Measurements from ENCODE around the gene CAMTA1. TPM values are rescaled to one million over a fixed set of nuclear protein-coding genes. Genes with fewer than 3 reads are reported as not detected.
"Not testable (repeated sequence)": the region's sequence is repeated elsewhere in the genome, so short reads cannot be mapped to it uniquely, and the experiment has no call there.

The CAMTA1 gene
- total RNA-seq, 1 donor from 2014 or later: 81.6 TPM

GRCh38 chr1:6914706-6915105 lies 129.5 kb downstream of the CAMTA1 start:
- Mint-ChIP-seq H3K27ac (ENCODE audit: unreplicated experiment) (no peak overlapping the region), H3K4me1 (ENCODE audit: unreplicated experiment) (peaks cover 9% of the 10 kb centered on the region), H3K36me3 (ENCODE audit: unreplicated experiment) (no peaks in the 10 kb centered on the region), H3K27me3 (ENCODE audit: unreplicated experiment) (no peaks in the 10 kb centered on the region), H3K9me3 (ENCODE audit: unreplicated experiment) (peaks cover 5% of the 10 kb centered on the region), H3K4me3 (ENCODE audit: unreplicated experiment) (no peak overlapping the region)
- DNase-seq (ENCODE audit: extremely low spot score, unreplicated experiment): no peak
- TF ChIP-seq CTCF (IDR thresholded peaks at IDR 0.05): no peak

DNA sequence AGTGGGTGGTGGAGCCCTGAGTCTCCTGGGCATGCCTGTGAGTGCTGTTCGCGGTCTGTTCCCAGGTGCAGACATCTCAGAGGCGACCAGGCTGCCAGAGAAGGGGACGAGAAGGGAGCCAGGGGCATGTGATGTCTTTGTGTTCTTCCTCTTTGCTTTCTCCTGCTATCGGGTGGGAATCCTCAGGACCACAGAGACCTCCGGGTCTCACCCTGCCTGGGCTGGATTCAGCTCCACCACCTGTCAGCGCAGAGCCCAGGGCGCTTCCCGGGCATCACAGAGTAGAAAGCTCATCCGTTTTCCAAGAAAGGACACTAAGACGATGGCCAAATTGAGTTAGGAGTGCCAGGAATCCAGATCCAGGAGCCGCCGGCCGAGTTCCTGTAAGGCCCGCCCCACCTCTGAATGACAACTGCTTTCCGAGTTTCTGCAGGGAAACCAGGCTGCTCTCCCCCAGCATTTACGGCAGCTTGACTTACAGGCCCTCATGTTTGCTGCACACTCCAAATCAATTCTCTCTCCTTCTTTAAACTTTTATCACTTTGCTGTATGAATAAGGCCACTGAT lies 130.8 kb downstream of the CAMTA1 start:
- H3K36me3 Mint-ChIP-seq (ENCODE audit: unreplicated experiment): no peaks in the 10 kb centered on the region
- H3K27me3 Mint-ChIP-seq (ENCODE audit: unreplicated experiment): no peaks in the 10 kb centered on the region
- DNase-seq (ENCODE audit: extremely low spot score, unreplicated experiment): no peak
- peaks cover 8% of the 10 kb centered on the region for H3K9me3 Mint-ChIP-seq (ENCODE audit: unreplicated experiment)
- no peak for TF ChIP-seq CTCF (IDR thresholded peaks at IDR 0.05)
- H3K27ac Mint-ChIP-seq (ENCODE audit: unreplicated experiment): no peak overlapping the region
- peaks cover 9% of the 10 kb centered on the region for H3K4me1 Mint-ChIP-seq (ENCODE audit: unreplicated experiment)
- no peak overlapping the region for H3K4me3 Mint-ChIP-seq (ENCODE audit: unreplicated experiment)

DNA sequence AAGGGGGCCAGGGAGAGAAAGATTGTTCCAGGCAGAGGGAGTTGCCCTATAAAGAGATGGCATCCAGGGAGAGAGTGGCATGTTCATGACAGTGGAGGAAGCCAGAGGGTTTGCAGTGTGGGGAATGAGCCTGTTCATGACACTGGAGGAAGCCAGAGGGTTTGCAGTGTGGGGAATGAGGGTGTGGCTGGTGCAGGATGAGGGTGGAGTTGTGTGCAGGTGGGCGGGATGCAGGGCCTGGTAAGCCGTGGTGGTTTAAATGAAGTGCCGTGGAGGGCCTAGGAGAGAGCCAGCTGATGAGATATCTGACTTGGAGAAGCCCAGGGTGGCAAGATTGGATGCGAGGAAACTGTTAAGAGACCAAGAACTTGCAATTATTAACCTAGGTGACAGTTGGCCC lies 131.8 kb downstream of the CAMTA1 start:
- Mint-ChIP-seq H3K36me3 (ENCODE audit: unreplicated experiment) (no peaks in the 10 kb centered on the region), H3K4me3 (ENCODE audit: unreplicated experiment) (no peak overlapping the region), H3K9me3 (ENCODE audit: unreplicated experiment) (peaks cover 15% of the 10 kb centered on the region), H3K4me1 (ENCODE audit: unreplicated experiment) (peaks cover 6% of the 10 kb centered on the region), H3K27me3 (ENCODE audit: unreplicated experiment) (peaks cover 1% of the 10 kb centered on the region), H3K27ac (ENCODE audit: unreplicated experiment) (no peak overlapping the region)
- no peak for DNase-seq (ENCODE audit: extremely low spot score, unreplicated experiment)
- TF ChIP-seq CTCF (IDR thresholded peaks at IDR 0.05): no peak

DNA sequence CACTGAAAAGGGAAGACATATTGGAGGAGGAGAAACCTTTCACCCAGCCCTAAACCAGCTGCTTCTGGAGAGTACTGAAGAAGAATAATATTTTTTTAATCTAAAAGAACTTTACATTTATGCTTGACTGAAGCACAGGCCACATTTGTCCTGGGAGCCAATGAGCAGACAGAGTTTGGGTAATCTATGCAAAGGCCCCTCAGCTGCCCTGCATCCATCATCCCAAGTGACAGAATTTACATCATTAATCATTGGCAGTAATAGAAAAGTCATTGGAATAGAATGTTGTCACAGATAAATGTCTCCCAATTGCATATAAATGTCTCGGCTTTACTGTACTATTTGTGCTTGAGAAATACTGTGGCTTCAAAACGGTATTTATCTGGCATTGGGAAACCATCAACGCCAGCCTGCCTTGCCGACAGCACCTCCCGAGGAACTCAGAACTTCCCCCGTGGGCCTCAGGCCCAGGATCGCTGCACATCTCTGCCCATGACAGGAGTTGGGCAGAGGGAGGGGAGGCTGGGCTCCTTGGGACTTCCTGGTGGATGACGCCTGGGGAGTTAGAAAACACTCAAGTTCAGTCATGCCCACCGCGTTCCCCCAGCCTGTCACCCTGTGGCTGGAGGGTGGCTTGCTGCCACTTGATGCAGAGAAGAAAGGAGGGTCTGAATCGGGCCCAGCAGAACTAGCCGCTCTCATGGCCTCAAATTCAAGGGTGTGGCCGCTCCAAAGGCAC lies 133.1 kb downstream of the CAMTA1 start:
- no peak for TF ChIP-seq CTCF (IDR thresholded peaks at IDR 0.05)
- Mint-ChIP-seq H3K9me3 (ENCODE audit: unreplicated experiment) (peaks cover 14% of the 10 kb centered on the region), H3K27me3 (ENCODE audit: unreplicated experiment) (peaks cover 2% of the 10 kb centered on the region), H3K4me3 (ENCODE audit: unreplicated experiment) (no peak overlapping the region), H3K4me1 (ENCODE audit: unreplicated experiment) (peaks cover 8% of the 10 kb centered on the region), H3K36me3 (ENCODE audit: unreplicated experiment) (no peaks in the 10 kb centered on the region), H3K27ac (ENCODE audit: unreplicated experiment) (no peak overlapping the region)
- no peak for DNase-seq (ENCODE audit: extremely low spot score, unreplicated experiment)

DNA sequence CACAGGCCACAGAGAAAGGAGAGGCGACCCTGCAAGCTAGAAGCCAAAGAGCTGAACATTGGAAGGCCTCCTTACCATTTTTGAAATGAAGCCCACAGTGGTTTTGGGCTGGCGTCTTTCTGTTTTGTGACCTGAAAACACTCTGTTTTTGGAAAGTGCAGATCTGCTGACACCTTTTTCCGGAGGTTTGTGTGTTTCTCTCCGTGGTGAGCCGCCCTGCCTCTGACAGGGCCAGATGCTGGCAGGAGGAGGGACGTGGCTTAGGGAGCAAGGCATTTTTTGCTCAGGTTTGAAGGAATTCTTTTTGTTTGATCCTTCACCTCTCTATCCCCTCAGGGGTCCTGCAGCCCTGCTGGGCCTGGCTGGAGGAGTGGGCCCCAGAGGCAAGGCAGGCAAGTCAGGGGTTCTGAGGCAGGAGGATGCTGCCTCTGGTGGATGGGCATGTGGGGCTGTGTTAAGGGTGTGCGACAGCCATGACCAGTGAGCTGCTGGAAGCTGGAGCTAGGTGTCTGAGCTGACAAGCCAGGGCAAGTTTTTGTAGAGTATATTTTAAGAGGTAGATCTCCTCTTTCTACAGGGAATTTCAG lies 133.8 kb downstream of the CAMTA1 start:
- Mint-ChIP-seq H3K27me3 (ENCODE audit: unreplicated experiment) (peaks cover 4% of the 10 kb centered on the region), H3K36me3 (ENCODE audit: unreplicated experiment) (no peaks in the 10 kb centered on the region), H3K9me3 (ENCODE audit: unreplicated experiment) (peaks cover 11% of the 10 kb centered on the region), H3K4me3 (ENCODE audit: unreplicated experiment) (no peak overlapping the region), H3K4me1 (ENCODE audit: unreplicated experiment) (peaks cover 8% of the 10 kb centered on the region), H3K27ac (ENCODE audit: unreplicated experiment) (no peak overlapping the region)
- no peak for DNase-seq (ENCODE audit: extremely low spot score, unreplicated experiment)
- no peak for TF ChIP-seq CTCF (IDR thresholded peaks at IDR 0.05)

- peaks cover 11% of the 10 kb centered on the region for H3K9me3 Mint-ChIP-seq (ENCODE audit: unreplicated experiment)
- H3K4me3 Mint-ChIP-seq (ENCODE audit: unreplicated experiment); H3K36me3 Mint-ChIP-seq (ENCODE audit: unreplicated experiment); H3K27ac Mint-ChIP-seq (ENCODE audit: unreplicated experiment); DNase-seq (ENCODE audit: extremely low spot score, unreplicated experiment); H3K27me3 Mint-ChIP-seq (ENCODE audit: unreplicated experiment); H3K4me1 Mint-ChIP-seq (ENCODE audit: unreplicated experiment): not testable (repeated sequence)
Observed at GRCh38 chr1:6921506-6921905, 136.3 kb downstream of the CAMTA1 start.
